Naive thymus-derived CD8-positive, alpha-beta T cell (primary cell): ENCODE results near the gene PHAF1. TPM values are rescaled to one million over a fixed set of nuclear protein-coding genes. Genes with fewer than 3 reads are reported as not detected.
A peak's percentile ranks its signal among the peaks of the same experiment; 100 is the strongest.

ENCODE experiments used
- ATAC-seq, 2 donors: fragments of 150-1000 bp; cut with Tn5 transposase in 1 of 2; sonication (Bioruptor Pico), chemical (Tn5 transposase) in 1 of 2; 1 replicate in 1 of 2; 2 replicates in 1 of 2; pipeline ENCODE4 v1.10.0; 2021; ENCODE audit warnings: mild to moderate bottlenecking in 2 of 2, moderate library complexity in 2 of 2
- POLR2A ChIA-PET: fragments of 350-600 bp; sonication (Branson Sonifier 250); formaldehyde crosslinking; loops from one replicate; lab custom pipeline; 2021; ENCODE audit warnings: antibody characterized with exemption; lab: Charles Lee
- DNase-seq, 10 donors: peaks; one replicate each; pipeline versions ENCODE4 v3.0.0 to v3.0.0-alpha.2; 2020 to 2022
- H3K27ac Mint-ChIP-seq, 10 donors: one replicate each; pipeline ENCODE4 v1.8.0; 2020 to 2022; ENCODE audit warnings: mild to moderate bottlenecking in 10 of 10, mixed read lengths in 10 of 10, moderate library complexity in 4 of 10, inconsistent platforms in 1 of 10
- H3K27me3 Mint-ChIP-seq, 5 donors: one replicate each; pipeline ENCODE4 v1.8.0; 2021 to 2022; ENCODE audit warnings: mixed read lengths in 5 of 5
- H3K36me3 Mint-ChIP-seq, 3 donors: one replicate each; pipeline ENCODE4 v1.8.0; 2020 to 2022; ENCODE audit warnings: mixed read lengths in 3 of 3, mild to moderate bottlenecking in 2 of 3, inconsistent platforms in 1 of 3
- H3K4me1 Mint-ChIP-seq, 4 donors: one replicate each; pipeline ENCODE4 v1.8.0; 2021 to 2022; ENCODE audit warnings: mixed read lengths in 4 of 4
- H3K4me3 Mint-ChIP-seq, 10 donors: one replicate each; pipeline ENCODE4 v1.8.0; 2020 to 2022; ENCODE audit warnings: mild to moderate bottlenecking in 10 of 10, mixed read lengths in 10 of 10, moderate library complexity in 6 of 10, inconsistent platforms in 1 of 10
- H3K9me3 Mint-ChIP-seq, 9 donors: one replicate each; pipeline ENCODE4 v1.8.0; 2020 to 2022; ENCODE audit warnings: mixed read lengths in 9 of 9, mild to moderate bottlenecking in 3 of 9, inconsistent platforms in 1 of 9, moderate library complexity in 1 of 9
- polyA plus RNA-seq, 3 donors: library from polyadenylated mRNA; unstranded; fragments of 300-500 nt; fragmentation: Illumina TruSeq; gene quantifications; one replicate each; pipeline ENCODE4 v1.2.3, GENCODE V29; 2021
- total RNA-seq, 8 experiments: library from RNA in 2 of 8; stranded (reverse) in 2 of 8; gene quantifications; one replicate each; pipeline ENCODE4 v1.2.3 and lab custom pipeline; 2021 to 2026

PHAF1 gene
- total and polyA plus RNA-seq, 5 experiments from 2014 or later, result 6.9 to 23.3 (median 10.9) TPM

DNA sequence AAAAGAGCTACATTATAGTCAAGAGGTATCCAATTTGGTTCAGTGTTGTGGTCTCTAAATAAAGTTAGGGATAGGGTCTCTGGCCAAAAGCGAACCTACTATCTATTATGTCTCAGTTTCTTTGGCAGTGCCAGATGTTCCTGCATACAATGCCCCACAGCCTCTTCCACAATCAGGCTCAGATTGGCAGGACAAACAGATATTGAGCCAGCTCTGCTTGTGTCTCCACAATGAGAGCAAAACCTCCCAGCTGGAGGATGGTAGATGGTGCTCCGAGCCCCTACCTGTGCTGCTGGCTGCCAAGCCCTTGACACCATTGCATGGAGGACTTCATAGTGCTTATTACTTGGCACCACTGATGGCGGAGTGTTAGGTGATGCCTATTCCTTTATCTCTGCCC lies 19.7 kb downstream of the PHAF1 start:
- POLR2A ChIA-PET, result interaction anchor here (0.6 kb wide), 1 partner anchor 11 kb away, joined by 3 read pairs; no protein-coding TSS in a partner anchor
- H3K4me1 Mint-ChIP-seq, result peaks cover 0 to 7% (median 0%) of the 10 kb centered on the region in 4 donors

DNA sequence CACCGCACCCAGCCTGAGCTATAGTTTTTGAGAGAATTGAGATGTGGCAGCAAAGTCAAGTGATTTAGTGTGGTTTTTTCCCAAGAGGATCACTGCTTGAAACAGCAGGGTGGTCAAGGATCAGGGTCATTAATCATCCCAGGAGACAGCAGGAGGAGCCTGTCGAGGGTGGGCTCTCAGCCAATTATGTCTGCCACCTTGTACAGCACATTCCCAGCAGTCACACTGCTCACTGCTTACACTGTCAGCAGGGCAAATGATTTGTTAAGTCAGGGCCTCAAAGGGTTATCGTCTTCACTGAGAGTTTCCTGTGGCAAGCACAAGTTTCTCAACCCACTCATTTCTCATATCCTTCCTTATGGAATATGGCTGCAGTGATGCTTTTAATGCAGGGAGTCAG lies 27.9 kb downstream of the PHAF1 start:
- Mint-ChIP-seq H3K27ac (no peak overlapping the region), H3K4me1 (no peaks in the 10 kb centered on the region), H3K27me3 (no peaks in the 10 kb centered on the region), H3K36me3 (peaks cover 0 to 93% (median 60%) of the 10 kb centered on the region in 3 donors), H3K4me3 (no peak overlapping the region), H3K9me3 (no peaks in the 10 kb centered on the region)
- ATAC-seq (no peak), DNase-seq (no peak)
- POLR2A ChIA-PET, result no interaction called here

More for the DNA sequence above, 19.7 kb downstream of the PHAF1 start:
- Mint-ChIP-seq H3K9me3 (no peaks in the 10 kb centered on the region), H3K27ac (no peak overlapping the region), H3K36me3 (peaks cover 11 to 87% (median 28%) of the 10 kb centered on the region in 3 donors), H3K27me3 (no peaks in the 10 kb centered on the region), H3K4me3 (no peak overlapping the region)
- ATAC-seq (no peak), DNase-seq (no peak)

GRCh38 chr16:67141391-67141790 lies 31.6 kb downstream of the PHAF1 start:
- ATAC-seq, result no peak
- DNase-seq, result no peak
- no peak overlapping the region for H3K4me3 Mint-ChIP-seq
- peaks cover 3 to 94% (median 72%) of the 10 kb centered on the region in 3 donors for H3K36me3 Mint-ChIP-seq
- no peak overlapping the region for H3K27ac Mint-ChIP-seq
- no peaks in the 10 kb centered on the region for H3K4me1 Mint-ChIP-seq
- peaks cover 0 to 3% (median 0%) of the 10 kb centered on the region in 5 donors for H3K27me3 Mint-ChIP-seq
- POLR2A ChIA-PET, result no interaction called here
- H3K9me3 Mint-ChIP-seq, result no peaks in the 10 kb centered on the region

GRCh38 chr16:67142342-67142741 lies 32.6 kb downstream of the PHAF1 start:
- H3K4me1 Mint-ChIP-seq, result no peaks in the 10 kb centered on the region
- no peak overlapping the region for H3K4me3 Mint-ChIP-seq
- no peak overlapping the region for H3K27ac Mint-ChIP-seq
- no peak for ATAC-seq
- H3K36me3 Mint-ChIP-seq, result peaks cover 3 to 94% (median 76%) of the 10 kb centered on the region in 3 donors
- DNase-seq, result no peak
- peaks cover 0 to 3% (median 0%) of the 10 kb centered on the region in 5 donors for H3K27me3 Mint-ChIP-seq
- H3K9me3 Mint-ChIP-seq, result no peaks in the 10 kb centered on the region
- POLR2A ChIA-PET, result no interaction called here

GRCh38 chr16:67144943-67145342 lies 35.2 kb downstream of the PHAF1 start:
- Mint-ChIP-seq H3K27ac (peak overlapping the region in 2 of 10 donors; percentile 16 to 65), H3K36me3 (peaks cover 3 to 85% (median 73%) of the 10 kb centered on the region in 3 donors), H3K4me3 (no peak overlapping the region), H3K9me3 (no peaks in the 10 kb centered on the region), H3K4me1 (peaks cover 0 to 2% (median 0%) of the 10 kb centered on the region in 4 donors), H3K27me3 (peaks cover 0 to 19% (median 9%) of the 10 kb centered on the region in 5 donors)
- POLR2A ChIA-PET, result no interaction called here
- ATAC-seq (no peak), DNase-seq (no peak)

- Mint-ChIP-seq H3K27me3 (peaks cover 0 to 19% (median 9%) of the 10 kb centered on the region in 5 donors), H3K4me3 (no peak overlapping the region), H3K4me1 (peaks cover 0 to 2% (median 0%) of the 10 kb centered on the region in 4 donors), H3K9me3 (no peaks in the 10 kb centered on the region), H3K36me3 (peaks cover 3 to 77% (median 65%) of the 10 kb centered on the region in 3 donors), H3K27ac (peak overlapping the region in 1 of 10 donors; percentile 52)
- DNase-seq (no peak), ATAC-seq (no peak)
- POLR2A ChIA-PET, result no interaction called here
These were observed 36.0 kb downstream of the PHAF1 start for GRCh38 chr16:67145746-67146145.

GRCh38 chr16:67146523-67147357 lies 37.0 kb downstream of the PHAF1 start:
- H3K4me3 Mint-ChIP-seq, result no peak overlapping the region

GRCh38 chr16:67147437-67148140 lies 37.8 kb downstream of the PHAF1 start:
- H3K4me3 Mint-ChIP-seq, result no peak overlapping the region
- no peaks in the 10 kb centered on the region for H3K9me3 Mint-ChIP-seq
- peak overlapping the region in 2 of 10 donors; percentile 7 to 20 for H3K27ac Mint-ChIP-seq
- POLR2A ChIA-PET, result no interaction called here
- ATAC-seq, result no peak
- DNase-seq, result no peak
- H3K36me3 Mint-ChIP-seq, result peaks cover 3 to 60% (median 51%) of the 10 kb centered on the region in 3 donors
- H3K27me3 Mint-ChIP-seq, result peaks cover 0 to 26% (median 9%) of the 10 kb centered on the region in 5 donors
- H3K4me1 Mint-ChIP-seq, result peaks cover 3 to 6% (median 5%) of the 10 kb centered on the region in 4 donors

More at GRCh38 chr16:67146523-67147357, 37.0 kb downstream of the PHAF1 start:
- Mint-ChIP-seq H3K9me3 (no peaks in the 10 kb centered on the region), H3K36me3 (peaks cover 3 to 67% (median 57%) of the 10 kb centered on the region in 3 donors), H3K27me3 (peaks cover 0 to 26% (median 9%) of the 10 kb centered on the region in 5 donors), H3K4me1 (peaks cover 3 to 5% (median 5%) of the 10 kb centered on the region in 4 donors), H3K27ac (no peak overlapping the region)
- POLR2A ChIA-PET, result no interaction called here
- ATAC-seq (no peak), DNase-seq (no peak)

DNA sequence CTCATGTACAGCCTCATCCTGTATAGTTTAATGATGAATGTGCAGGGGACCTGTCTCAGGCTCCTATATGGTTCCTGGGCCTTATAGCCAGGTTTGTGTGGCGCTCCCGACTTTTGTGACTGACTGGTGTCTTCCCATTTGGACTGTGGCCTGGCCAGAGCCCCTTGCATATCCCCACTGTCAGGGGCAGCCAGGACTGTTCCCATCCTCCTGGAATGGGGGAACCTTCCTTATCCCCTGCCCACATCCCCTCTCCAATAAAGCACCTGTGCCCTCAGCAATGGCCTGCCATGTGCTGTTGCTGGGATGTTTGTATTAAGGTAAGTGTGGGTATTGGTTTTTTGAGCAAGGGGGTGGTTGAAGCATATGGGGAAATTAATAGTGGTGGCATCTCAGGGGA lies 38.5 kb downstream of the PHAF1 start:
- DNase-seq (no peak), ATAC-seq (no peak)
- H3K9me3 Mint-ChIP-seq, result no peaks in the 10 kb centered on the region
- peaks cover 5 to 12% (median 7%) of the 10 kb centered on the region in 4 donors for H3K4me1 Mint-ChIP-seq
- no peak overlapping the region for H3K27ac Mint-ChIP-seq
- peaks cover 3 to 54% (median 47%) of the 10 kb centered on the region in 3 donors for H3K36me3 Mint-ChIP-seq
- H3K4me3 Mint-ChIP-seq, result peak overlapping the region in 2 of 10 donors; percentile 48
- peaks cover 0 to 26% (median 13%) of the 10 kb centered on the region in 5 donors for H3K27me3 Mint-ChIP-seq
- POLR2A ChIA-PET, result no interaction called here

DNA sequence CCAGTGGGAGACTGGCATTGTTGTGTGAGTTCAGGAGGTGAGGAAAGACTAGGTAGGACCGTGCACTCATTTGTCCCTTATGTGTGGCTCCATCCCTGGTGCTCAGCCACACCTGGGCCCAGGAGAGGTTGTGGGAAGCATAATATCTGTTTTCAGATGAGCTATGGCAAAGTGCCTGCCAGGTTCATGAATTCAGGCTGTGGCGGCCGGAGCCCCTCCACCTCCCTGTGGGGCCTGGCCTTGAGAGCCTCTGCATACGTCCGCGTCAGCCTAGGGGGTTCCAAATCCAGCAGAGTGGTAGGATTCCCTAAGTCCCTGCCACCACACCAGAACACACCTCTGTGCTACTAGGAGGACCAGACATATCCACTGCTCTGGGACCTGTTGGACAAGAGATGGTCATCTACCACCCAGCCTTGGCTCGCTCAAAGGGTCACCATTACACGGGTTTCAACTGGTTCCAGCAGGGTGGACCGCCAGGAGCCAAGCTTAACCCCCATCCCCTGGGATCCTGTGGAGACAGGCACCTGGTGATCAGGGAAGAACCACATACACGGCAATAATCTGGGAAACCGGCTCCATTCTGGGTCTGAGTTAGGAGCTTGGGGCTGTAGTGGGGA lies 39.0 kb downstream of the PHAF1 start:
- H3K27me3 Mint-ChIP-seq, result peaks cover 0 to 23% (median 13%) of the 10 kb centered on the region in 5 donors
- no peaks in the 10 kb centered on the region for H3K9me3 Mint-ChIP-seq
- peak overlapping the region in 7 of 10 donors; percentile 24 to 52 (median 48) for H3K4me3 Mint-ChIP-seq
- H3K36me3 Mint-ChIP-seq, result peaks cover 0 to 49% (median 43%) of the 10 kb centered on the region in 3 donors
- peaks cover 5 to 15% (median 8%) of the 10 kb centered on the region in 4 donors for H3K4me1 Mint-ChIP-seq
- peak overlapping the region in 3 of 10 donors; percentile 8 to 53 (median 27) for H3K27ac Mint-ChIP-seq
- POLR2A ChIA-PET, result interaction anchor here (1.6 kb wide), 1 partner anchor 38 kb away, joined by 5 read pairs; the partner anchor contains the start of gene PHAF1
- no peak for ATAC-seq
- no peak for DNase-seq

- H3K4me1 Mint-ChIP-seq, result peaks cover 5 to 17% (median 10%) of the 10 kb centered on the region in 4 donors
- POLR2A ChIA-PET, result interaction anchor here (0.6 to 1.6 kb wide), 2 partner anchors 39 to 616 kb away, joined by 5 read pairs; partner anchors contain the start of gene PHAF1
- H3K27me3 Mint-ChIP-seq, result peaks cover 0 to 23% (median 13%) of the 10 kb centered on the region in 5 donors
- H3K4me3 Mint-ChIP-seq, result peak overlapping the region in 5 of 10 donors; percentile 24 to 52 (median 50)
- H3K27ac Mint-ChIP-seq, result peak overlapping the region in 3 of 10 donors; percentile 15 to 27 (median 25)
- DNase-seq (no peak), ATAC-seq (no peak)
- H3K36me3 Mint-ChIP-seq, result peaks cover 0 to 43% (median 38%) of the 10 kb centered on the region in 3 donors
- H3K9me3 Mint-ChIP-seq, result no peaks in the 10 kb centered on the region
These were observed 39.7 kb downstream of the PHAF1 start for GRCh38 chr16:67149276-67150046.
